HG02852 (cell line): Measurements from ENCODE around the gene TMEM169.

Experiments
- ATAC-seq: cut with Tn5 transposase; IDR thresholded peaks from one replicate; pipeline ENCODE4 v1.9.1; 2021; ENCODE audit warnings: mild to moderate bottlenecking, moderate library complexity; ENCODE audit not compliant: unreplicated experiment

Gene TMEM169

GRCh38 chr2:216101109-216101508 lies 19.4 kb downstream of the TMEM169 start:
- no peak for ATAC-seq

DNA sequence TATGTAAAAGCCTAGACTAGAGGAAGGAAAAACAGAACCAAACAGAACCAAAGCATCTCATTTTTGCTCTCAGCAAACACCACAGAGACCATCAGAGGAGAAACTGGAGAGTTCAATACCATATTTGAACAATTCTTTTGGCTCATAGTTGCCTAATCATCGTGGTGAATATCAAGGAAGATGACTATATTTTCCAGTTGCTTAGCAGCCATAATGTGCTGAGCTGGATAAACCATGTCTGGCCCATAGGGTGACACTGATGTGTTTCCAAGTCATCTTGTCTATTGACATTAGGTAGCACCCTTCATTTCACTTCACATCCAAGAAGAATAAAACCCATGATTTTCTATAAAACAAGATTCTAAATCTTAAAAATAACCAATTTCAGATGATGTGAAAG lies 21.5 kb downstream of the TMEM169 start:
- no peak for ATAC-seq

- no peak for ATAC-seq
These were observed 23.0 kb downstream of the TMEM169 start for GRCh38 chr2:216104691-216105090.

DNA sequence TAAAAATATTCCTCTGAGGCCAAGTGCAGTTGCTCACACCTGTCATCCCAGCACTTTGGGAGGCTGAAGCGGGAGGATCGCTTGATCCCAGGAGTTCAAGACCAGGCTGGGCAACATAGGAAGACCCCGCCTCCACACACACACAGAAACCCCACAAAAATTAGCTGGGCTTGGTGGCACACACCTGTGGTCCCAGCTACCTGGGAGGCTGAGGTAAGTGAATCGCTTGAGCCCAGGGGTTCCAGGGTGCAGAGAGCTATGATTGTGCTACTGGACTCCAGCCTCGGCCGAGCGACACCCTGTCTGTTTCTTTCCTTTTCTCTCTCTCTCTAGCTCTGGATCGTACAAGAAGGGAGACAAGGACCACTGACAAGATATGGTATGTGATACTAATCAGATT lies 25.6 kb downstream of the TMEM169 start:
- no peak for ATAC-seq

- ATAC-seq: no peak
These were observed 26.0 kb downstream of the TMEM169 start for GRCh38 chr2:216107760-216108159.

- ATAC-seq: no peak
These were observed 26.7 kb downstream of the TMEM169 start for GRCh38 chr2:216108310-216108966.

DNA sequence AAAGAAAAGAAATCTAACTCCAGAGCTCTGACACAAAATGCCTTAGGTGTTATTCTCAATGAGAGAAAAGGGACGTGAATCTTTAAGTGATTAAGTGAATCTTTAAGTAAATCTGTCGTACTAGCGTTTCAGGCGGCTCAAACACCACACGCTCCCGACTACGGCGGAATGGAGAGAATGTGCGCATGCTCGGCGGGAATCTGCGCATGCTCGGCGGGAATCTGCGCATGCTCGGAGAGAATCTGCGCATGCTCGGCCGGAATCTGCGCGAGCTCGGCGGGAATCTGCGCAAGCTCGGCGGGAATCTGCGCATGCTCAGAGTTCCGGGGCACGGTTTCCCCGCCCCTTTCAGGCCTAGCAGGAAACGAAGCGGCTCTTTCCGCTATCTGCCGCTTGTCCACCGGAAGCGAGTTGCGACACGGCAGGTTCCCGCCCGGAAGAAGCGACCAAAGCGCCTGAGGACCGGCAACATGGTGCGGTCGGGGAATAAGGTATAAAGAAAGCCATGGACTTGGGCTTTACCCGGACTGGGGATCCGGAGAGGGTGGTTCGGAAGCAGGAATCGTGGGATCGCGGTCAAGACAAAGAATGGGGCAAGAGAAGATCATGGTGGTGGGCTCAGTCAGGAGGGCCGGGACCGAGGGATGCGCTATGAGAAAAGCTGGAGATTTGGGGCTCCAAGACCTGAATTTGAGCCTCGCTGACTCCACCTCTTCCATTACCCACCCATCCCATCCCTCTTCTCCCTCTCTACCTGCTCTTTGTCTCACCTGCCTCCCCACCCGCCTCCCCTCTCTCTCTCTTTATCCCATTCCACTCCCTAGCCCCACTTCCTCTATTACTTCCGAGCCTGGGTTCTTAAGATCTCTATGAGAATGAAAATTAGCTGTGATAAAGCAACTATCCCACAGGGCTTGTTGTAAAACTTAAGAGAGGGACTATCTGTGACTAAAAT lies 27.5 kb downstream of the TMEM169 start, which contains the start of gene XRCC5:
TSS of gene XRCC5 (plus strand) at position 382 of the 955 bp plus-strand sequence. CDS start at position 471, 89 bp downstream.
- peak; percentile 50 for ATAC-seq

- ATAC-seq: no peak
These were observed 28.4 kb downstream of the TMEM169 start for GRCh38 chr2:216109962-216110614.

- ATAC-seq: no peak
These were observed 28.9 kb downstream of the TMEM169 start for GRCh38 chr2:216110620-216111019.

GRCh38 chr2:216111122-216111521 lies 29.4 kb downstream of the TMEM169 start:
- ATAC-seq: no peak

- ATAC-seq: no peak
These were observed 31.2 kb downstream of the TMEM169 start for GRCh38 chr2:216112926-216113325.

DNA sequence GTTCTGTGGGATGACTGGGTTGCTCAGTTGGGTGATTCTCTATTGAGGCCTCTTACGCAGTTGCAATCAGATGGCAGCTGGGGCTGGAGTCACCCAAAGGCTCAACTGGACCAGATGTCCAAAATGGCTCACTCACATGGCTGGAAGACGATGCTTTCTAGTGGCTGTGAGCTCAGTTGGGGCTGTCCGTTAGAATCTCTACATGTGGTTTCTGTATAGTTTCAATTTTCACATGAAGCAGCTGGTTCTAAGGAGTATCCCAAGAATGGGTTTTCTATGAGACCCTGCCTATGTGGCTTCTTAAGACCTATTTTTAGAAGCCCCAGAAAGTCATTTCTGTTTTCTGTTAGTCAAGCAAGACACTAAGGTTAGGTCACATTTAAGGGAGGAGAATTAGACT lies 31.9 kb downstream of the TMEM169 start:
- peak; percentile 72 for ATAC-seq

DNA sequence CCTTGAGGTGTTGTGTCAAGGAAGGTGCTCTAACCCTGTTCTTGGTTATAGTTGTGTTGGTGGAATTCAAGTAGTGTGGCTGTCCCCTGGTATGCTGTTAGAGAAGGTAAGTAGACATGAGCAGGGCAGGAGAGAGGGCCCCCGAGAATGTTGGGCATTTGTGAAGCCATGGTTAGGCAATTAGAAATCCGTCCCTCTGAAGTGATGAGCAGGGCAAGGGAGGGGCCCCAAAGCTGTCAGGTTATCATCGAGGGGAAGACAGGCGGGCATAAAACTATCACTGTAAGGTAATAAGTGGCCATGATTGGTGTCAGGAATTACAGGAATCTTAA lies 32.6 kb downstream of the TMEM169 start:
- no peak for ATAC-seq

- ATAC-seq: peak; percentile 39
These were observed 33.2 kb downstream of the TMEM169 start for GRCh38 chr2:216114714-216115531.

- ATAC-seq: no peak
These were observed 34.7 kb downstream of the TMEM169 start for GRCh38 chr2:216116418-216116817.

- ATAC-seq: no peak
These were observed 36.0 kb downstream of the TMEM169 start for GRCh38 chr2:216117561-216118340.

DNA sequence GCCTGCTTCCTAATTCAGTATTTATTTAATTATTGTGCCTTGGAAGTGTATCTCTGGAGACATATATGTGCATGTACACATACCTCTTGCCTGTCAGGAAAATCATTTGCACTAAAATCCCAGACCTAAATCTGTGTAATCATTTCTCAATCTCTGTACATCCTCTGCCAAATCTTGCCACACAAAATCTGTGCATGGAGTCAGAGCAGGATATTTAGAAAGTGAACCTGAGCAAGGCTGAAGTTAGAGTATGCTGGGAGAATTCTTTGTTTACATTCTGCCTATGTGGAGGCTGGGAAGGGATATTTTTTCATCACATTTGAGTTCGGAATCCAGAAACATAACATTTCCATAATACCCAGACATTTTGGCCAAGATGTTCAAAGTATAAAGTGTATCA lies 36.8 kb downstream of the TMEM169 start:
- no peak for ATAC-seq

GRCh38 chr2:216119146-216119545 lies 37.4 kb downstream of the TMEM169 start:
- ATAC-seq: no peak

- ATAC-seq: no peak
These were observed 38.3 kb downstream of the TMEM169 start for GRCh38 chr2:216119986-216120385.

DNA sequence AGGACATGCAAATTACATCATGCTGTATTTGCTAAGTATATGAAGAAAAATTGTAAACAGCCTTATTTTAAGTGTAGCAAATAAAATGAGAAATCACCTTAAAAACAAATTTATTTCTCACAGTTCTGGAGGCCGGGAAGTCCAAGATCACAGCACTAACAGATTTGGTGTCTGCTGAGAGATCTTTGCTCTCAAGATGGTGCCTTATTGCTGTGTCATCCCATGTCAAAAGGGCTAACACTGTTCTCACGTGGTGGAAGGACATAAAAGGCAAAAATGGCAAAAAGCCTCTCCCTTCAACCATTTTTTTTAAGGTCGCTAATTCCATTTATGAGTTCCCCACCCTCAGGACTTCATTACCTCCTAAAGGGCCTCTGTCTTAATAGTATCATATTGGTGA lies 39.5 kb downstream of the TMEM169 start:
- no peak for ATAC-seq
